Choroid plexus epithelial cell (primary cell): Measurements from ENCODE around the gene SLC43A2.

ENCODE experiments used
- DNase-seq: peaks from one replicate; pipeline ENCODE4 v3.0.0-alpha.2; 2010; ENCODE audit warnings: low read depth
- H3K4me3 ChIP-seq: 2 replicates; pipeline ENCODE4 v1.5.1; 2011; ENCODE audit warnings: low read depth, mild to moderate bottlenecking, control low read depth, low read length, moderate library complexity
- TF ChIP-seq, protein P1 (sequence below): conservative IDR thresholded peaks from 2 replicates; pipeline ENCODE4 v1.5.1; 2011; ENCODE audit warnings: low read depth, mild to moderate bottlenecking, control low read depth, inconsistent platforms, low read length, moderate library complexity

SLC43A2 gene

DNA sequence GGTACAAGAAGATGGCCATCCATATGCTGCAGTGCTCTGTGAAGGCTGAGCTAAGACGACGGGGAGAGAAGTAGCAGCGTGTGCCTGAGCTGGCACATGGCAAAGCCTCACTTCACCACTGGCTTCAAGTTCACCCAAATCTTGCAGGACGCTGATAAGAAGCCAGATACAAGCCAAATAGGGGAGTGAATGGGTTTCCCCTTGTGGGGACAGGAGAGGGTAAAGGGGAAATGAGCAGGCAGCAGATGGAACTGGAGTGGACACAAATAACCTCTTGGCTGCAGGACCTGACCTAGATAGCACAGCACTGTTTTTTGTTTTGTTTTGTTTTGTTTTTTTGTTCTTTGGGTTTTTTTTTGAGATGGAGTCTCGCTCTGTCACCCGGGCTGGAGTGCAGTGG lies 45.1 kb downstream of the SLC43A2 start:
- TF ChIP-seq, protein P1, sequence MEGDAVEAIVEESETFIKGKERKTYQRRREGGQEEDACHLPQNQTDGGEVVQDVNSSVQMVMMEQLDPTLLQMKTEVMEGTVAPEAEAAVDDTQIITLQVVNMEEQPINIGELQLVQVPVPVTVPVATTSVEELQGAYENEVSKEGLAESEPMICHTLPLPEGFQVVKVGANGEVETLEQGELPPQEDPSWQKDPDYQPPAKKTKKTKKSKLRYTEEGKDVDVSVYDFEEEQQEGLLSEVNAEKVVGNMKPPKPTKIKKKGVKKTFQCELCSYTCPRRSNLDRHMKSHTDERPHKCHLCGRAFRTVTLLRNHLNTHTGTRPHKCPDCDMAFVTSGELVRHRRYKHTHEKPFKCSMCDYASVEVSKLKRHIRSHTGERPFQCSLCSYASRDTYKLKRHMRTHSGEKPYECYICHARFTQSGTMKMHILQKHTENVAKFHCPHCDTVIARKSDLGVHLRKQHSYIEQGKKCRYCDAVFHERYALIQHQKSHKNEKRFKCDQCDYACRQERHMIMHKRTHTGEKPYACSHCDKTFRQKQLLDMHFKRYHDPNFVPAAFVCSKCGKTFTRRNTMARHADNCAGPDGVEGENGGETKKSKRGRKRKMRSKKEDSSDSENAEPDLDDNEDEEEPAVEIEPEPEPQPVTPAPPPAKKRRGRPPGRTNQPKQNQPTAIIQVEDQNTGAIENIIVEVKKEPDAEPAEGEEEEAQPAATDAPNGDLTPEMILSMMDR: no peak
- no peak overlapping the region for H3K4me3 ChIP-seq
- DNase-seq: no peak

DNA sequence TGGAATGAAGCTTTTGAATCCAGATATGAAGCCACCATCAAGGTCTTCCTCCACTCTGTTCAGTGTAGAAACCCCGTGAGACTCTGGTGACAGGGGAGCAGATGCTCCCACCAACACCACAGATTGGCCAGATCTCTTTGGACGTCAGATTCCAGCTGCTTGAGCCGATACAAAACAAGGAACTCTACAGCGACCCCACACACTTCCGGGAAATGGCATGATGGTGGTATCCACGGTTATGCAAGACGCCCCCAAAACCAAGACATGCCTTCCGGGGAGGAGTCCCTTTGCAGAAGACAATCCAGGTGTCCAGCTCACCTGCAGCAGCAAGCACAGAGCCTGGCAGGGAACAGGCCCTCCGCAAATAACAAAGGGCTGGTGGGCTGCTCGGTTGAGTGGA lies 46.3 kb downstream of the SLC43A2 start:
- TF ChIP-seq, protein P1: no peak
- DNase-seq: no peak
- H3K4me3 ChIP-seq: no peak overlapping the region

DNA sequence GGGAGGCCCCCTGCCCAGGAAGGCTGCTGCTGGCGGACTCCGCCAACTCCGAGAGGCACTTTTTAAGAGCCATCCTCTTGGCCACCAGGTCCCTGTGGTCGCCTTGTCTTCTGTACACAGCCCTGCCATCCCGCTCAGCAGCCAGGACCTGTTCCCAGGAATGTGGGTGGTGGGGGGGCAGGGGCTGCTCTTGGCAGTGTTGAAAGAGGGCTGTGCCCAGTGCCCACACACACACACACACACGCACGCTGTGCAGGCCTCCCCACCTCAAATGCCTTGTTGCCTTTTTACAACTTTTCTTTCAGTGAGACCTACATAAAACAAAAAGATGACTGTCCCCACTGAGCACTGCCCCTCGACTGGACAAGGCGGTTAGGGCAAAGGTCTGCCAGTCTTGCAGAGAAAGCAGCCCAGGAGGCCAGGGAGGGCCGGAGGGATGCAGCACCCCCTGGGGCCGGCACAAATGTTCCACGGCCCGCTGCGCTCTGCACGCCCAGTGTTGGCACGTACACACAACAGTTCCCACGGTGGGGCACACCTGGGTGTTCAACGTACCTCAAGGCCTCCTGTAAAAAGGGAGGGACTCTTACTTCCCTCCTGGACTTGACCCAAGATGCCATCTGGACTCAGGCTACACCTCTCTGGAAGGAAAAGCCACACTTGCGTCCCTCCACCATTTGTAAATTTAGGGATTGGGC lies 47.5 kb downstream of the SLC43A2 start:
- no peak for DNase-seq
- TF ChIP-seq, protein P1: no peak
- H3K4me3 ChIP-seq: no peak overlapping the region

DNA sequence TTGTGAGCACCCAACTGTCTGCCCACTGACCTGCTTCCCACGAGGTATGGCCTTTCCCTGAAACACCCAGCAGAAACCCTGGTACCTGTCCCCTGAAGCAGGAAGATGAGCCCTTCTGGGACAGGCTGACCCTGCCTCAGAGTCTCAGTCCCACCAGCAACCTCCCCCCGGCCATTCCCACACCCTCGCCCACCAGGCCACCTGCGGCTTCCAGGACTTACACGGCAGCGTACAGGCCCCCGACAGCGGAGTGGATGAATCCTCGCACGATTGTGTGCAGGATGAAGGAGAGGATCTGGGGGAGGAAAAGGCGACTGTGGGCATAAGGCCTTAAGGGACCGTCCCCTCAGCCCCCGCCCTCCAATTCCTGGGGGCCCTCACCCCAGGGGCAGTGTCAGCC lies 50.6 kb downstream of the SLC43A2 start:
- DNase-seq: no peak
- TF ChIP-seq, protein P1: no peak
- H3K4me3 ChIP-seq: no peak overlapping the region

DNA sequence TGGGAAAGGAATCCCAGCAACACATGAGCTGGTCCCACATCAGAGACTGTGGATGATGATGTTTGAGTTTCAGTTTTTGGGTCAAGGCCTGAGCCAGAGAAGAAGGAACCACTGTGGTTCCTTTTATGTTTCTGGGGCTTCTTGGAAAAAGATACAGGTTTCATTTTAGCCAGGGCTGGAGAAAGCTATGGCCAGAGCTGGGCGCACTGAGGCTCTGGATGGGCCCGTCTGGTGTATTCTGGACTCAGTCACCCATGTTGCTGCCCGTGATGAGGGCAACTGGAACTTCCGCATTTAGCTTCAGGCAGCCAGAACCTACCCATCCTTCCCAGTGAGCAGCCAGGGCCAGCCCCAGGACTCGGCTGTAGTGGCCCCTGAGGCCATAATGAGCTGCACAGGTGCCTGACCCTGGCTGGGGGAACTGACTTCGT lies 51.0 kb downstream of the SLC43A2 start:
- TF ChIP-seq, protein P1: no peak
- no peak for DNase-seq
- no peak overlapping the region for H3K4me3 ChIP-seq

DNA sequence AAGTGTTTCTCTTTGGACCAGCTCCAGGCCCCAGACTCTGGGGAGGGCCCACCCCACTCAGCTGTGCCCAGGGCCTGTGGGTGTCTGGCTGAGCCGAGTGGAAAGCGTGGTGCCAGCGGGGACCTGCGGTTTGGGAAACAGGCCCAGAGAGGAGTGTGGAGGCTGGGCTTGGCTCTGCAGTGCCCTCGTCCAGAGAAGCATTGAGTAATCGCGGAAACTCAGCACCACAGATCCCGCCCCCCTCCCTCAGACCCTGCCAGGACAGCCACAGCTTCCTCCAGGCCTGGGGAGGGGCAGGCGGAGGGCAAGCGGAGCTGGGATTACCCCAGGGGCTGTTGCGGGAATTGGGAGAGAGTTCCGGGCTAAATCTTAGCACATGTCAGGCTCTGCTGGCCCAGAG lies 51.5 kb downstream of the SLC43A2 start:
- TF ChIP-seq, protein P1: no peak
- DNase-seq: peak; percentile 84
- no peak overlapping the region for H3K4me3 ChIP-seq

DNA sequence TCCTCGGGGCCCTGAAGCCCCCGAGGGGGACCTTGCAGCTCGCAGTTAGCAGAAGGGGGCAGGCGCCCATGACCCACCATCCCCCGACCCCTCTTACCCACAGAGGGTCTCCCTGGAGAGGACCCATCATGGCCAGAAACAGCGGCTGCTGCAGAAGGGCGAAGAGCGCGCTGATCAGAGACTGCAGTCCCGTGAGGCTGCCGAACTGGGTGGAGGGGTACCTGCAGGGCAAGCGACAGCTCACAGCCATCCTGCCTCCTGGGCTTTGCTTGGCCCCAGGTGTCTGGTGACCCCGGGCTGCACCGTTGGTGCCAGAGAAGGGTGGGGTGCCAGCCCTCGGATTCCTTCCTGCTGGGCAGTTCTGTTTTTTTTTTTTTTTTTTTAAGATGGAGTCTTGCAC lies 52.1 kb downstream of the SLC43A2 start:
- DNase-seq: no peak
- TF ChIP-seq, protein P1: no peak
- no peak overlapping the region for H3K4me3 ChIP-seq
